B cell (primary cell): ENCODE measurements around the gene GPR61. TPM values are rescaled to one million over a fixed set of nuclear protein-coding genes. Genes with fewer than 3 reads are reported as not detected.

ENCODE experiments used
- ATAC-seq: fragments of 200-7000 bp; cut with Tn5 transposase; one replicate; pipeline ENCODE4 v1.10.0; 2021; ENCODE audit warnings: low read depth, mild to moderate bottlenecking, moderate number of reproducible peaks, moderate library complexity
- CTCF ChIA-PET: fragments of 350-600 bp; sonication (Branson Sonifier 250); formaldehyde crosslinking; loops from one replicate; lab custom pipeline; 2021; ENCODE audit warnings: antibody characterized with exemption, inconsistent platforms; lab: Charles Lee
- POLR2A ChIA-PET: fragments of 350-600 bp; sonication (Branson Sonifier 250); formaldehyde crosslinking; loops from one replicate; lab custom pipeline; 2021; ENCODE audit warnings: antibody characterized with exemption; lab: Charles Lee
- DNase-seq: peaks from one replicate; pipeline ENCODE4 v3.0.0; 2013
- H2AFZ ChIP-seq: 2 replicates; pipeline ENCODE4 v1.6.1; 2012; ENCODE audit warnings: mild to moderate bottlenecking, low read depth, low read length; ENCODE audit not compliant: insufficient read depth, poor library complexity, severe bottlenecking
- H3K27ac ChIP-seq, 2 donors: 1 replicate in 1 of 2; 2 replicates in 1 of 2; pipeline ENCODE4 v1.5.1; 2012 to 2013; ENCODE audit warnings: low read length in 2 of 2, mild to moderate bottlenecking in 2 of 2, moderate library complexity in 1 of 2
- H3K27me3 ChIP-seq, 4 experiments: fragments of 200-600 bp in 1 of 4; sonication (generic) in 1 of 4; replicated peaks in 1 of 4; 1 replicate in 2 of 4; 2 replicates in 2 of 4; pipeline versions ENCODE4 v1.6.1 to v1.7.0; 2013 to 2016; ENCODE audit warnings: low read length in 3 of 4, mild to moderate bottlenecking in 2 of 4, mixed read lengths in 1 of 4, moderate library complexity in 1 of 4; ENCODE audit not compliant: insufficient read depth in 4 of 4, control insufficient read depth in 3 of 4; ENCODE audit errors: control extremely low read depth in 1 of 4
- H3K36me3 ChIP-seq, 2 experiments: replicated peaks in 1 of 2; 1 replicate in 1 of 2; 2 replicates in 1 of 2; pipeline versions ENCODE4 v1.6.1 to v1.7.1; 2013; ENCODE audit warnings: low read length in 1 of 2; ENCODE audit not compliant: insufficient read depth in 2 of 2, control insufficient read depth in 1 of 2; ENCODE audit errors: control extremely low read depth in 1 of 2, extremely low read depth in 1 of 2
- H3K4me1 ChIP-seq, 2 donors: fragments of 200-600 bp in 1 of 2; sonication (generic) in 1 of 2; 1 replicate in 1 of 2; 2 replicates in 1 of 2; pipeline versions ENCODE4 v1.5.1 to v1.6.1; 2013 to 2017; ENCODE audit warnings: low read length in 2 of 2; ENCODE audit not compliant: control insufficient read depth in 2 of 2, insufficient read depth in 2 of 2
- H3K4me2 ChIP-seq: replicated peaks from 2 replicates; pipeline ENCODE3; 2012; ENCODE audit warnings: mild to moderate bottlenecking, low read depth, low read length; ENCODE audit not compliant: poor library complexity, severe bottlenecking
- H3K4me3 ChIP-seq, 5 experiments: fragments of 200-600 bp in 1 of 5; sonication (generic) in 1 of 5; 1 replicate in 3 of 5; 2 replicates in 2 of 5; pipeline versions ENCODE4 v1.5.1 to v1.7.0; 2011 to 2016; ENCODE audit warnings: low read length in 4 of 5, mild to moderate bottlenecking in 4 of 5, low read depth in 2 of 5, control low read depth in 1 of 5, moderate library complexity in 1 of 5; ENCODE audit not compliant: insufficient read depth in 1 of 5; ENCODE audit errors: control extremely low read depth in 1 of 5, extremely low read depth in 1 of 5
- H3K79me2 ChIP-seq: fragments of 200-600 bp; sonication (generic); one replicate; pipeline ENCODE4 v1.6.0; 2016; ENCODE audit warnings: low read length; ENCODE audit not compliant: control insufficient read depth, insufficient read depth
- H3K9ac ChIP-seq: fragments of 200-600 bp; sonication (generic); 2 replicates; pipeline ENCODE4 v1.6.1; 2017; ENCODE audit warnings: mild to moderate bottlenecking, low read length, moderate library complexity
- H3K9me3 ChIP-seq, 3 donors: one replicate each; pipeline versions ENCODE4 v1.6.1 to v1.7.1; 2013; ENCODE audit warnings: low read length in 2 of 3; ENCODE audit not compliant: control insufficient read depth in 2 of 3, insufficient read depth in 1 of 3; ENCODE audit errors: control extremely low read depth in 1 of 3
- H4K20me1 ChIP-seq: 2 replicates; pipeline ENCODE4 v1.6.0; 2012; ENCODE audit warnings: mild to moderate bottlenecking, low read length; ENCODE audit not compliant: insufficient read depth, control insufficient read depth, poor library complexity, severe bottlenecking
- H3K27ac Mint-ChIP-seq: one replicate; pipeline ENCODE4 v1.8.0; 2021; ENCODE audit warnings: mixed read lengths
- H3K27me3 Mint-ChIP-seq: one replicate; pipeline ENCODE4 v1.8.0; 2021; ENCODE audit warnings: mixed read lengths
- H3K4me1 Mint-ChIP-seq: one replicate; pipeline ENCODE4 v1.8.0; 2021; ENCODE audit warnings: mixed read lengths
- H3K4me3 Mint-ChIP-seq: one replicate; pipeline ENCODE4 v1.8.0; 2021; ENCODE audit warnings: mixed read lengths
- H3K9me3 Mint-ChIP-seq: one replicate; pipeline ENCODE4 v1.8.0; 2022; ENCODE audit warnings: mixed read lengths; ENCODE audit not compliant: insufficient read depth
- CTCF ChIP-seq: fragments of 200-600 bp; IDR thresholded peaks from one replicate; pipeline ENCODE4 v1.8.0; 2022; ENCODE audit warnings: antibody characterized with exemption, mild to moderate bottlenecking
- EZH2 ChIP-seq: IDR thresholded peaks from 2 replicates; pipeline ENCODE4 v1.6.1; 2012; ENCODE audit warnings: borderline replicate concordance, low read depth, mild to moderate bottlenecking, moderate library complexity, low read length; ENCODE audit not compliant: insufficient read depth, poor library complexity, severe bottlenecking
- WGBS: methylation state at CpG from one replicate; pipeline ENCODE4 v1.1.5; 2013; ENCODE audit warnings: missing lambda C conversion rate; ENCODE audit not compliant: insufficient coverage; 5-methylcytosine and 5-hydroxymethylcytosine counted together
- intact Hi-C: fragments of 100-400 bp; cut with micrococcal nuclease; formaldehyde crosslinking; loops from one replicate; pipeline ENCODE4 v1.10.0; 2022
- polyA plus RNA-seq: library from polyadenylated mRNA; depleted of rRNA; stranded (reverse); fragments of >200 nt; gene quantifications from 2 replicates; pipeline ENCODE4 v1.2.3, GENCODE V29; 2012
- total RNA-seq, 2 donors: library from RNA; stranded (reverse); fragments of 120-200 nt in 1 of 2; gene quantifications; 1 replicate in 1 of 2; 2 replicates in 1 of 2; pipeline versions ENCODE4 v1.2.3 to v1.2.4, GENCODE V29; 2013 to 2022

The GPR61 gene
- total and polyA plus RNA-seq, 2 donors (not counting 1 experiment from before 2014, with no cell fraction given): not detected

- Mint-ChIP-seq H3K4me1 (peaks cover 55% of the 10 kb centered on the region), H3K4me3 (peak within 1 kb of the TSS; percentile 99), H3K27ac (peak within 1 kb of the TSS; percentile 99), H3K27me3 (no peaks in the 10 kb centered on the region), H3K9me3 (no peaks in the 10 kb centered on the region)
- Histone ChIP-seq H3K9me3 (no peaks in the 10 kb centered on the region), H3K4me3 (peak within 1 kb of the TSS; percentile 84 to 95 (median 92)), H3K36me3 (peaks cover 0 to 2% of the 10 kb centered on the region in 2 experiments), H3K4me2 (peak within 1 kb of the TSS; percentile 86), H3K27ac (peak within 1 kb of the TSS; percentile 93 to 96), H4K20me1 (peaks cover 33% of the 10 kb centered on the region), H3K79me2 (peaks cover 71% of the 10 kb centered on the region), H3K9ac (peak within 1 kb of the TSS; percentile 97), H2AFZ (peak within 1 kb of the TSS; percentile 87), H3K4me1 (peaks cover 25 to 33% of the 10 kb centered on the region in 2 donors), H3K27me3 (no peaks in the 10 kb centered on the region)
- WGBS: under 1% methylated on average over 68 of the region's 68 CpGs
- TF ChIP-seq EZH2: no peak
- no peak for TF ChIP-seq CTCF
- intact Hi-C loops: loop anchor here (1.0 to 2.0 kb wide), 10 partner anchors 16 to 486 kb away; partner anchors contain the start of genes AHCYL1, AMPD2, ATXN7L2 and CYB561D1
- DNase-seq (peak; percentile 97), ATAC-seq (peak; percentile 87)
- POLR2A ChIA-PET: interaction anchor here (0.7 to 1.7 kb wide), 12 partner anchors 21 to 486 kb away, joined by 3 to 10 read pairs (median 4); partner anchors contain the start of genes AHCYL1, AMPD2, ATXN7L2 and GNAT2
- CTCF ChIA-PET: interaction anchor here (0.6 to 3.1 kb wide), 22 partner anchors 10 to 486 kb away, joined by 3 to 37 read pairs (median 6); partner anchors contain the start of genes AHCYL1, AMPD2, CYB561D1 and GNAT2
Observed at GRCh38 chr1:109548321-109549267, 8.9 kb downstream of the GPR61 start, which contains the start of gene GNAI3. GNAI3 (plus strand) TSS chr1:109548615; CDS start chr1:109548721, 106 bp downstream.
